Daoy (cell line): ENCODE measurements around the gene HS6ST2. TPM values are rescaled to one million over a fixed set of nuclear protein-coding genes. Genes with fewer than 3 reads are reported as not detected.

Experiments used
- DNase-seq: peaks from one replicate; pipeline ENCODE4 v3.0.0-alpha.2; 2015; ENCODE audit warnings: low read depth
- total RNA-seq: library from RNA; depleted of rRNA; stranded (reverse); fragments of >200 nt; shearing (Covaris generic); gene quantifications from 2 replicates; pipeline ENCODE4 v1.2.3, GENCODE V29; 2014

The HS6ST2 gene
- total RNA-seq, 1 experiment from 2014 or later: 10.1 TPM

DNA sequence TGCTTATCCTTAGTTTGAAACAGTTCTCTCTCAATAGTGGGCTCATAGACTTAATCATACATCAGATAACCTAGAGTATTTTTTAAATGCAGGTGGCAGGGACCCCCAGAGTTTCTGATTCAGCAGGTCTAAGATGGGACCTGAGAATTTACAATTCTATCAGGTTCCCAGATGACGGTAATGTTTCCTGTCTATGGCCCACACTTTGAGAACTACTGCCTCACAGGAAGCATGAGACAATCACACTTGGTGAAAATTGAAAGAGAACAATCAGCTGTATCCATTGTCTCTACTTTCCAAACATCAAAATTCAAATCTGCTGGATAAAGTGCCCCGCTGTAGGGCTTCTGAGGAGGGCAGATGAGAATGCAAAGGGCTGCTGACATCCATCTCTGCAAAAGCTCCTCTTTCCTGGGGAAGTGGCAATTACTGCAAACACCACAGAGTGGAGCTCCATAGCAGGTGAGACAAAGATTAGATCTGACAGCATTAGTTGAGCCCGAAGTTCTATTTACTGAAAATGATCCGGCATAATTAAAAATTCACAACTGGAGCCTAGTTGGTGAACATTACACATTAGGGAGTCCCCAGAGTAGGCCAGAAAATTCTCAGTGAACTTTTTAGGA, 281.8 kb downstream of the HS6ST2 start:
- DNase-seq: no peak

DNA sequence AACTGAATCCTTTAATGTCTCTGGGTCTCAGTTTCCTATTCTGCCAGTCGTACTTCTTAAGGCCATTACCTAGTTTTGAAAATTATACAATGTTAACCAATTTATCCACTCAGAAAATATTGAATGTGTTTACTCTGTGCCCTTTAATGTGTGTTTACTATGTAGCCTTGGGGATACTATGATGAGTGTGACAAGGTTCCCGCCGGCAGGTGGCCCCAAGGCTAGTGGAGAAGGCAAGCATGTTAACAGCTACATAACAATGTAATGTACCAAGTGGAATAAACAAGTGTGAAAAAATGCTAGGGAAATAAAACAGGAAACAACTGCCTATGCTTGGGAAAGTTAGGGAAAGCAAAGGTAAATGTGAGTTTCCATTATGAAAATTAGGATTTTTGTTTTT, 282.3 kb downstream of the HS6ST2 start:
- DNase-seq: no peak

DNA sequence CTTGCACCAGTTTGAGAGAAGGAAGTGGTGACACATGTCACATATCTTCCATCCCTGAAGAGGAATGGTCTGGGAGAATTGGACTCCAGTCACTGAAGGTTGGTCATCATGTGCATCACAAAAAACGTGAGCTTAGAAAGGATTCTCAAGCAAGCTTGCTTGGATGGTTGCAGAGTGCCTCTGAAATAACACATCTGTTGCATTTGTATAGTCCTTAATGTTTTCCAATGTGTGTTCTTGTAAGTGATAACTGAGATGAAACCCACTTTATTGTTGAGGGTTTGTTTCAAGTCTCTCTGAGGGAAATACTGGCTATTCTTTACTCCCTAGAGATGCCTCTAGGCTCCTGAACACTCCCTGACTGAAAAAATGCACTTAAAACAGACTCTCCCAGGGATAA, 285.1 kb downstream of the HS6ST2 start:
- no peak for DNase-seq

DNA sequence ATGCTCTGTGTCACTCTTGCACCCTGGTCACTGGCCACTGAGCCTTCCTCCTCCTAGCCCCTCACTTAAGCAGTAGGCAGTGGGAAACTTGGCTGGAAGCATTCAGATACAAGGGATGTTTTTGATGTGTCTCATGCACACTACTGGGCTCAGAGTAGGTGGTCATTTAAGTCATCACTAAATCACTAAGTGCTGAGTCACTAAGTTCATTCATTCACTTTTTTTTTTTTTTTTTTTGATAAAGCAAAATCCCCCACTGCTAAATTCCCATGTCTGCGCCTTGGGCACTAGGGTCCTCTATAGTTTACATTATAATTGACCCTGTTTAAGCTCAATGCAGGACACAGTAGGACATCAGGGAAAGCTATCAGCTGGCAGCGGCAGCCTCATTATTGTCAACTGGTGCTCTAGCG, 287.2 kb downstream of the HS6ST2 start:
- DNase-seq: peak; percentile 12

DNA sequence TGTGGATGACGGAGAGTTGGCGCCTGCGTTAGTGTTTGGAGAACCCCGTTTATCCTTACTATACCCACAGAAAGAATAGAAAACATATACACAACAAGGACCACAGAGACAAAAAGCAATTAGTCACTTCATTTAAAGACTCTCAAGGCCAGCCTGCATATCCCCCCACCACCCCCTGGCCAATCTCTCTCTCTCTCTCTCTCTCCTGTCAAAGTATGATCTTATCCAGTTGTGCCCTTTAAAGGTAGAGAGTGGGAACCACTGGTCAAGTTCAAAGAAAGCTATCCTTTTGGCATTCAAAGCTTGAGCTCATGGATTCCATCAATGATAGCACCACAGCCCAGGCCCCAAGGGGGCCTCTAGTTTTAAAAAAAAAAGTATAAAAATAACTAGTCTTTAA, 289.3 kb downstream of the HS6ST2 start:
- no peak for DNase-seq

DNA sequence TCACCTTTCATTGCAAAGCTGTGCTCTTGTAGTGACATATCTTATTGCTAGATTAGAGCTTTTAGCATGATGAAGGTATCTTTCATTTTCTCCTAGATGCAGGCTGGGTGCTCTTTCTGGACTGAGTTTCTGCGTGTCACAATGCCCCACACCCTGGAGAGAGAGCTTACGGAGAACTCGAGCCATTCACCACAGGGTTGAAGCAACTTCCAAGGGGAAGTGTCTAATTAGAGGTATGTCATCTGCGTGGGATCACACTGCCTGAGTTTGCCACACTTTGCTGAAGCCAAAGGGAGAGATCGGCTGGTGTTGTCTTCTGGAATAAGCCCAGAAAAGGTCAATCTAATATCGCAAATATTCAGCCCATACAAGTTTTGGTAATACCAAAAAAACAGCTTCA, 290.3 kb downstream of the HS6ST2 start:
- DNase-seq: no peak

DNA sequence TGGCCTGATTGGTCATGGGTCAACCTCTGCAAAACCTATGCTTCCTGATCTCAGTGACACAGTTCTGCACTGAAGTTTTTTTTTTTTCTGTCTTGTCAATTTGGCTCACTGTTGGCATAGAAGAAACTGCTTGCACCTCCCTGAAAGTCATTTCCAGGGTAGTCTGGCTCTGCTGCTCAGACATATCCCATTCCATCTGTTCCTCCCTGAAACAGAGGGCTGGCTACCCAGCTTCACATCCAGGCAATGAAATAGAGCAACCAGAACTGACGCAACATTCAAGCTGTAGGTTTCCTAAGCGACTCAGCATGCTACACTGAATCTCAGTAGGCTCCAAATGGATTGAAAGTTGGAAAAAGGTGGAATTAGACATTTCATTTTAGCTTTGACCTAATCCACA, 292.8 kb downstream of the HS6ST2 start:
- no peak for DNase-seq

DNA sequence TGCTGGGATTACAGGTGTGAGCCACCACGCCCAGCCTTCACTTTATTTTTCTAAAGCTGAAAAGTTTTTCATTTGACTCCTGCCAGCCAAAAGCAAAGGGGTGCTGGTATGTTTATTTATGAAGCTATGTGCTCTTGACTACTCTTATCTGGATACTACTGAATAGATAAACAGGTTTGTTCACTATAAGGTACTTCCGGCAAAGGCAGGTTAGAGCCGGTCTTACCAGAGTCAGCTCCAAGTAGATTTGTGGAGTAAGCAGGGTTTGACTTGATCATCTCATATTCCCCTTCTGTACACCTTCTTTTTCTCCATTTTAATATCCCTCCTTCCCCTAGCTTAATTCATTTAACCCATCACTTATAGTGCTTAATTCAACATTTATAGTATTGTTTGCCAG, 294.2 kb downstream of the HS6ST2 start:
- DNase-seq: no peak

DNA sequence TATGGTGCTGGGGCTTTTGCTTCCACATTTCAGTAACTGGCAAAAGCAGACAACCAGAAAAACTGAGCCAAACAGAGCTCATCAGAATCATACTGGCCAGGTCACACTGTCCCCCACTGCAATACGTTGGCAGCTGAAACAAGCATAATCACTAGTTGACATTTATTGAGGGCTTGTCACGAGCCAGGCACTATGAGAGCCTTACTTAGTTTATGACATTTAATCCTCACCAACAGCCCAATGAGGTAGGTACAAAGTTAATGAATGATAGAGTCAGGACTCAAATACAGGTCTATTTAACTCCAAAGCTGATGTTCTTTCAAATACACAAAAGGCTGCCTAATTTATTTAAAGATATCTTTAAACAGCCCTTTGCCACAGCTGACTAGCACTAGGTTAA, 295.6 kb downstream of the HS6ST2 start:
- no peak for DNase-seq

DNA sequence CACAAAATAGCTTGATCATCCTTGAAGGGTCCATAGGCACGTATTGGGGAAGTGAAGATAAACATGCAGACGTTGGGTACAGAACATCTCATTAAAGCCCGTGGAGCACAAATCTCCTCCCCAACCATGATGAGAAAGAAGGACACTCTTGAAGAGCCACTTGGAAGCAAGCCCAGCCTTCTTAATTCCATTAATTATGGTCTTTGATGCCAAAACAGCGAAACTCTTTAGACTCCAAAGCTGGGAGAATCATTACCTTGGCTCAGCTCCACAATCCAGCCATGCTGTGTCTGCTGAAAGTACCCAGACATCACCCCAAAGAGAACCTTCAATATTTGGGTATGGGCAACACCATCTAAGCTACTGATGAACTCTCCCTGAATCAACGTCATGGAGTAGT, 300.6 kb downstream of the HS6ST2 start:
- no peak for DNase-seq

DNA sequence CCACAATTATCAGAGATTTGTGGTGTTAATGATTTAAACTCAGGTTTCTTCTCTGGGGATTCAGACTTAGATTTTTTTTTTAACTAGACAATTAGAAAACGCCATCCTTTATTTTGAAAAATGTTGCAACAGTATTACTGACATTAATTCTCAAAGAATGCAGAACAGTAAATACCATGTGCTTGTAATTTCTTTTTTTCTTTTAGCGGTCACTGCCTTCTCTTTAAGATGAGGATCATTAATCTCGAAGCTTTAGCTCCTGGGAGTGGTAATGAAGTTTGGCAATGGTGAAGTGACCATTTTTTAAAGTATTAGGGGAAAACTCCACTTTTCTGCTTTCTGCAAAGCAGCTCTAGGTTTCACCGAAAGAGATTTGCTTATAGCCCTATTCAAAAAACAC, 305.6 kb downstream of the HS6ST2 start:
- DNase-seq: no peak

DNA sequence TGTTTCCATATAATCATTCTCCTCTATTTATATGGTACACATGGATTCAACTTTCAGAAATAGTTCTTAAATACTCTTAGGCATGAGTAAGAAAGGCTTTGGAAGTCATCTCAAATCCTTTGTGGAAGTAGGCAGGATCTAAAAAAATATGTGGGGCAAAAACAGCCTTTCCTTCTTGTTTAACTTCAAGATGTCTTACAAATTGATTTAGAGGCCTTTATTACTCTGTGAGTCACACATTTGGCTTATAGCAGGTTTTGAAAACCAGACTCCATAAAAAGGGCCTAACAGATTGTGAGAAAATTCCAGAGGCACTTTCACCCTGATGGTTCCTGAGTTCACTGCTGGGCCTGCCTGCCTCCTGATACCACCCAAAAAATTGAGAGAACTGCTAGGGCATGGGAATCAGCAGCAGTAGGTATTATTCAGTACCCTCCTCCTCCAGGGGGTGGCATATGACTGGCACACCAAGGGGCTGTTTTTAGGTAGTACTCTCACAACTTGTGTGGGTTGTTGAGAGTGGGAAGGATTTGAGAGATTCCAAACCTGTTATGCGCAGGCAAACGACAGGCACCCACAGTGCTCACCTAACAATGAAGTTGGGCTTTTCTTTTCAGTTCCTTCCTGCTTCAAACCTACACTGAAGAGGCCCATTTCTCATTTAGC, 306.9 kb downstream of the HS6ST2 start:
- peak; percentile 3 for DNase-seq

DNA sequence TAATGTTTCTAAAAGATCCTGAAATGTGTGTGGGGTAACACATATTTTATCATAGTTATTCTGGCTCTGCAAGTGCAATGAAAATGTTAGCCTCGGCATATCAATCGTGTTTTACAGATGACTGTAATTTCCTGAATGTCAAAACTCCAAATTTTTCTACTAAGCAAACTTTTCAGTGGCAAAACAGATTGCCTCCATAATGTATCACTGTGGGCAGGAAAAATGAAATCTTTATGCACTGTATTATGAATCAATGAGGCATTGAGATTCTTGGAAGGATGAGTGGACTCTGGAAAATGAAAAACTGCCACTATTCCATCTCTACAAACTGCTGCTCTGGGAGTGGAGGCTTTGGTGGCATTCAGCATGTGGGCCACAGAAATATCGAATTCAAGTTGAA, 309.5 kb downstream of the HS6ST2 start:
- no peak for DNase-seq

DNA sequence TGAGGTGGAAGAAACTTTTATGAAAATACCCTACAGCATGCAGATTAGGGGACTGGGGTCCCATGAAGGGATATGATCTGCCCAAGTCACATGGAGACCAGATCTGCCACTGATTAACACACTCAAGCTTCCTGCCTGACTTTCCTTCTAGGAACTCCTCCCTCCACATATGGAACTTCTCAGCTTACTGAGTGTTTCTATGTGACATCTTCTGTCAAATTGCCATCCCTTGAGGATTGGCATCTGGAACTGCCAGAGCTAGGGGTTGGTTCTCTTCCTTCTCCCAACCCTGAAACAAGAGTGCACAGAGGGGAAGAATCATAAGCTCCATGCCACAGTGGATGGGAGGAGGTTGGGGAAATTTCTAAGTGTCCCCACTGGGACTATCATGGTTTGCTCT, 319.0 kb downstream of the HS6ST2 start:
- no peak for DNase-seq

DNA sequence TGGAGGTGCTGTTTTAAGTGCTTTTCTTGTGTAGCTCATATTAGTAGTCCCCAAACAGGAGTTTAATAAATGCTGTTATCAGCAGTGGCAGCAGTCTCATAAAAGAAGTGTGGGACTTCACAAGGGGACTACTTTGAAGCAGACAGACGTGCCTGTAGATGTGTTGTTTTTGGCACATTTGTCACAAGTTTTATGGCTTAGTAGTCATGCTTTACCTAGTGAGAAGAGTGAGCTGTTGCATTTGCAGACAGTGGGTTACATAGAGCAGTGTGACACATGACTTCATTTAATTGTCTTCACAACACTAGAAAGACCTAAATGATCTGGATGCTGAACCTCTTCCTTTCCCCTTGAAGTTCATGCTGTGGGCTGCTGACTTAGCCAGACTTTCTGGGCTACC, 320.1 kb downstream of the HS6ST2 start:
- peak; percentile 18 for DNase-seq

DNA sequence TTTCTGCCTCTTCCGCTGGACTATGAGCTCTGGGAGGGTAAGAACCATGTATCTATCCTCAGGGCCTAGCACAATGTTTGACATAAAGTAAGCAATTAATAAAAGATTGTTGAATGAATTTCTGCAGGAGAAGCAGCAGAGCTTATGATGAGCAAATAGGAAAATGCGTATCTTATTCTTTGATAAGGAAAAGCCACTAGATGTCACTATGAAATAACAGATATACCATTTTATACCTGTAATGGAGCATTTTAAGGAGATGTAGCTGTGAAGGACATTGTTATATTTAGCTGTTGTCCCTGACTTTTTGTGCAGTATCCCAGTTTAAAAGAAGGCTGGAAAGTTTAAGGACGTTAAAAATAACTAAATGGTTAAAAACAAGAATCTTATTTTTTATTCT, 322.3 kb downstream of the HS6ST2 start:
- DNase-seq: no peak

DNA sequence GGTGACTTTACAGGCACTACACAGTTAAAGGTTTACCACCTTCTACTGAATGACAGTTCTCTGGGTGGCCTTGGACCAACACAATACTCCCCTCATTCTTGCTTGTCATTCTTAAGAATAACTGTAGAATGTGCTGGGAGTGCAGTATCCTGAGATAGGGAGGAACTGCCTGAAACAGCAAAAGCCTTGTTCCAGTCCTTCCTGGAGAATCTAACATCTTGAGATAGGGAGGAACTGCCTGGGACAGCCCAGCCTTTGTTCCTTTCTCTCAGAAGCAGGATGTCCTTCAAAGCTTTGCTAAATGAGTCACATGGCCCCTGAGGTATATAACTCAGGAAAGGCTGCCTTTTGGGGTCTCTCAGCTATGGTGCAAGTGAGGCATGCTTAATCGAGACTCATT, 323.9 kb downstream of the HS6ST2 start:
- no peak for DNase-seq

DNA sequence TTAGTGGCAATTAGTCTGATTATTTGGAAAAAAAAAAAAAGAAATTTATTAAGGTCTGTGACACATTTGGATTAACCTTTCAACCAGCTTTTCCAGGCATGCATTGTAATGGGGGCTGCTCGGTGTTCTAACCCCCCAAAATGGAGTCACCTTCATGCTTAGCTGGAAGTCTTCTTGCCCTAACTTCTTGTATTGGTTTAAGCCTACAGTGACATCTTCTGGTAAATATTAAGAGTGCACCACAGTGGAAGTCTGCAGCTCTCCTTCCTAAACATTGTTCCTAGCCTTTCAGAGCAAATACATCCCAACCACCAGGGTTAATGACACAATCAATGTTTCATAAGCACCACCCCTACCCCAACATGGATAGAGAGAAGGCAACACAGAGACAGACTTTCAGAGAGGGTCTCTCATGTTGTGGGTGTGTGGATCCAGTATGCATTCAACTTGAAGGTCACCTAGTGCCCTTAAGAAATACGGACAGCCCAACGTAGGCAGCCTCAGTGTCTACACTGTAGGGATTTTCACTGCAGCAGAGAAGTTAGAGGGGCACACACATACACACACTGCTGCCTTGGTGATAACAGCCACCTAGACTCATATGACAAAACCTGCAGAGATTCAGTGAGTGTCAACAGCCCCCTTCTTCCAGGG, 326.7 kb downstream of the HS6ST2 start:
- peak; percentile 7 for DNase-seq

DNA sequence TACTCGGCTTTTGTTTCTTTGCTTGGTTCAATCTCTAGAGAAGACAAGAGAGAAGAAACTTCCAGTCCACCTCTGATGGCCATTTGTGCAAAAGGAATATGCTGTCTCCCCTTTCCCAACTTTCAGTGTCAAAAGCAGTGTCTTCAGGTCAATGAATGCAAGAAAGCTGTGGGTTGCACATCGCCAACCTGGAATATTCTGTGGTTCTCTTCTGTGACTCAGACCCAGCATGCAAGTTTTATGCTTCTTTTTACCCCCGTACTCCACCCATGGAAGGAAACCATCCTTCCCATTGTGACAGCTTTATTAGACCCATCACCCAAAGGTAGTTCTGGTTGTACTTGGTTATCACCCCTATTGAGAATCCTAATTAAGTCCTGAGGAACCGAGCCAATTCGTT, 334.0 kb downstream of the HS6ST2 start:
- no peak for DNase-seq

DNA sequence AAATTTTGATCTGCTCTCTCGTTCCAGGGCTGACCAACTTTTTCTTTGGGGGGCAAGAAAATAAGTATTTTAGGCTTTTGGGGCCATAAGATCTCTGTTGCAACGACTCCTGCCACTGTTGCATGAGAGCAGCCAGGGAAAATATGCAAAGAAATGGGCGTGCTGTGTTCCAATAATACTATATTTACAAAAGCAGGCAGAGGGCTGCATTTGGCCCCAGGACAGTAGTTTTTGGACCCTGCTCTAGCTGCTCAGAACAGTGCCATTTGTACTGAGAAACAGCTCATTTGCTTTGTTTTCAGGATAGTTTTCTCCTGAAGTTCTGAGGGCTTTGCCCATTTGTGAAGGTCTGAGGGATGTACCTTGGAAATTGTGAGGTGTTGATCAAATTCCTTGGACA, 334.5 kb downstream of the HS6ST2 start:
- DNase-seq: no peak

DNA sequence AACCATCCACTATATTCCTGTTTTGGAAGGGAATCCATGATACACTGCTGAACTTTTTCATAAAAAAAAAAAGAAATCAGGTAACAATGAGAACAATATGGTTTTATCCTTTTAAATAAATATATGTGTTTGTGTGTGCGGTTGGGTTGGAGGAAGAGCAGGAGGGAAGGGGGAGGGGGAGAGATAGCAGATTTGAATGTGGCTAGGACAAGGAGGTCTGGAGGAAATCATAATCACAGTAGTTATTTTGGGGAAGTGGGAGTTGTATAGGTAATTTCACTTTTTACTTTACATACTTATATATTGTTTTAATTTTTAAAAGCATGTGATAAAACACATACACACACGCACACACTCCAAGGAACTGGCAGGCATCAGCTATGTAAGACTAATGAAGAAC, 335.1 kb downstream of the HS6ST2 start:
- DNase-seq: no peak

DNA sequence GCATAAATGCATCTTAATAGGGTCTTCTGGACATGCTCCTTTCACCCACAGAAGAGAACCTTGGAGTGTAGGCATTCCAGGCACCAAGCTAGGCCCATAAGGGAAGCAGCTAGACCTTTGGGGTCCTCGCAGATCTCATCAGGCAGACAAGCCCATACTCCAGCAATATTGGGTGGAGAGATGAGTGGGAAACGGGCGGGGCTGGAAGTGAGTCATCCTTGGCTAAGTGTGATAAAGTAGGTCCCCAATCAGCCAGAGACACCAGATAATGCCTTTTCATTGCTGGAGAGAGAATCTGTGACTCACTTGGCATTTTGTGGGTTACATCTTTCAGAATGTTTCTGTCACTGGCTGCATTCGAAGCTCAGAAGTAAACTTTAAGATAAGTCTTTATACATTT, 336.3 kb downstream of the HS6ST2 start:
- peak; percentile 77 for DNase-seq

DNA sequence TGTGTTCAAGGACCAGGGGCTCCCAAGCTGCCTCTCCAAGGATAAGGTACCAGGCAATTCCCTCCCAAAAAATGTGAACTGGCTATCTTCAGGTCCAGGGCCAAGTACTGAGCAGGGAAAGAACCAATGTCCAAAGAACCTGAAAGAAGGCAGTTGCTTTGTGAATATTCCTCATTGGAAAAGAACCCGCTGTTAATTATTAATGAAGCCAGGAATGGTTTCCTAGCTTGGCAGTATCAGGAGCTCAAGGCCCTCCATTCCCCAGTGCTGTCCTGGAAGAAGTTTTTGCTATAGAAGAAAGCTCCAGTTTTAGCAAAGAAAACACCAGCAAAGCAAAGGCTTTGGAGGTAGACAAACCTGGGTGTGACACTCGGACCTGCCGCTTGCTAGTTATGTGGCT, 339.6 kb downstream of the HS6ST2 start:
- DNase-seq: no peak
